ENCODE results near the gene IL17C. TPM values are rescaled to one million over a fixed set of nuclear protein-coding genes. Genes with fewer than 3 reads are reported as not detected.
A peak's percentile ranks its signal among the peaks of the same experiment; 100 is the strongest.
"Not testable (repeated sequence)": the region's sequence is repeated elsewhere in the genome, so short reads cannot be mapped to it uniquely, and the experiment has no call there.

Gene IL17C
- total RNA-seq, 1 donor from 2014 or later: not detected

DNA sequence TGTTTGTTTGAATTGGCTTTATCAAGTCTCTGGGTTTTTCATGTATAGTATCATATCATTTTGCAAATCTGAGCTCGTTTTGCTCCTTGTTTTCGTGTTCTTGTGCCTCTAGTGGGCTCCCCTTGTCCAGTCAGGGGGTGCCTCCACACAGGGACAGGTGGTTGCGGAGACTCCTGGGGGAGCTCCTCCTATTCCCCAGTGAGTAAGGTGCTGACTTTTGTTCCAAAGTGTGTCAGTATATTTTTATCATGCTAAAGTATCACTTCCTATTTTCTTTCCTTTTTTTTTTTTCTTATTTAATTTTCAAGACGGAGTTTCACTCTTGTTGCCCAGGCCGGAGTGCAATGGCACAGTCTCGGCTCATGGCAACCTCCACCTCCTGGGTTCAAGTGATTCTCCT lies 30.3 kb upstream of the IL17C start:
- FAIRE-seq (no peak), DNase-seq (ENCODE audit: low spot score in 2 of 2) (no peak)

DNA sequence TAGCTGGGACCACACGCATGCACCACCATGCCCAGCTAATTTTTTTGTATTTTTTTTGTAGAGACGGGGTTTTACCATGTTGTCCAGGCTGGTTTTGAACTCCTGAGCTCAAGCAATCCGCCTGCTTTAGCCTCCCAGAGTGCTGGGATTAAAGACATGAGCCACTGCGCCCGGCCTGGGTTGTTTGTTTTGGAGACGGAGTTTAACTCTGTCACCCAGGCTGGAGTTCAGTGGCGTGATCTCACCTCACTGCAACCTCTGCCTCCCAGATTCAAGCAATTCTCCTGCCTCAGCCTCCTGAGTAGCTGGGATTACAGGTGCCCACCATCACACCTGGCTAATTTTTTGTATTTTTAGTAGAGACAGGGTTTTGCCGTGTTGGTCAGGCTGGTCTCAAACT lies 28.9 kb upstream of the IL17C start:
- DNase-seq (ENCODE audit: low spot score in 2 of 2); FAIRE-seq: not testable (repeated sequence)

DNA sequence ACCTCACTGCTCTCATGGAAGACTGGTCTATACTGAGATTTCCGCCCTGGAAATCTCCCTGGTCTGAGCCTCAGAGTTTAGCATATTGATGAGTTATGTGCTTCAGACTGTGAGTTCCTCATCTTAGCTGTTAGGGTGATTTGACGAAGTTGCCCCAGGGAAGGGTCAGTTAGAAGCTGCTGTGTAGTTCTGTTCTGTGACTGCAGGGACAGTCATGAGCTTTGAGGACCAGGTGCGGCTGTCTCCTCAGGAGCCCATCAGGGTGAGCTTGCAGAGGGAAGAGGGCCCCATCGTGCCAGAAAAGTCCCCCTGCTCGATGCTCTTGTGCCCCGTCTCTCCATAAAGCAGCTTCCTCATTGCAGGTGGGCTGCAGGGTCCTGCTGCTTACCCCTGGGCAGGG lies 28.3 kb upstream of the IL17C start:
- FAIRE-seq (no peak), DNase-seq (ENCODE audit: low spot score in 2 of 2) (no peak)

DNA sequence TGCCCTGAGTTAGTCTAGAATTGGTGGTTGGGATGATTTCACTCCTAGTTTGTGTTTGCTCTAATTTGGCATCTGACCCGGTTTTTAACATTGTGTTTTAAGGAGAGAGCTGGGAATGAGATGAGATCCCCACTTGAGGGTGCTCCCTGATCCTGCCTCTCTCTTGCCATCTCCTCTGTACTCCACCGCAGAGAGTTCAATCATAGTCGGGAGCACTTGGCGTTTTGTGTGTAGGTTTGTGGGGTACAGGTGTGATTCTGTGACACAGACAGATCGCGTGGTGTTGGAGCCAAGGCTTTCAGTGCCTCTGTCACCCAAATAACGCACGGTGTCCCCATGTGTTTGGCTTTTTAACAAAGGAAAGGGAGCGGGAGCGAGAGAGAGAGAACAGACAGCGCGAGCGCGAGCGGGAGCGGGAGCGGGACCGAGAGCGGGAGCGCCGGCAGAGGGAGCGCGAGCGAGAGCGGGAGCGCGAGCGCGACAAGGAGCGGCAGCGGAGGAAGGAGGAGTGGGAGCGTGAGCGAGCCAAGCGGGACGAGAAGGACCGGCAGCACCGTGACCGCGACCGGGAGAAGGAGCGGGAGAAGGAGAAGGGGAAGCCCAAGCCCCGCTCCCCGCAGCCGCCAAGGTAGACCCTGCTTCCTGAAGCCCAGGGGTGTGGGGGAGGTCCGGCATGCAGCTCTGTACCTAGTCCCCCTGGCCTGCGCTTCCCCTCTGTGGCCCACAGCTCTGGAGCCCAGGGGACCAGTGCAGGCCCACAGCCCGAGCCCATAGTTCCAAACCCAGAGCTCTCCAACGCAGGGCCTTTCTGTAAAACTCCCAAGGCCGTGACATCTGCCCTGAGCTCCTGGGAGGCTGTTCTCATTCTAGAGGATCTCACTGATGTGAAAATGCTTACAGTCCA lies 27.2 kb upstream of the IL17C start:
- FAIRE-seq: no peak

DNA sequence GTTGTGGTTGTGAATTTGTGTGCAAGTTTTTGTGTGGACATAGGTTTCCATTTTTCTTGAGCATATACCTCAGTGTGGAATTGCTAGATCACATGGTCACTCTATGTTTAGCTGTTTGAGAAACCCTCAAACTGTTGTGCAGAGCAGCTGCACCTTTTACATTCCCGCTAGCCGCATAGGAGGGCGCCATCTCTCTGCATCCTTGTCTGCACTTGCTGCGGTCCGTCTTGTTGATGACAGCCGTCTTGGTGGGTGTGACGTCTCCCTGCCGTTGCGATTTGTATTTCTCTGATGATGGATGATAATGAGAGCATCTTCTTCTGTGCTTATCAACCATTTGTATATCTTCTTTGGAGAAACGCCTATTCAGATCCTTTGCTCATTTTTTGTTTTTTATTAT lies 25.1 kb upstream of the IL17C start:
- FAIRE-seq: no peak
- no peak for DNase-seq (ENCODE audit: low spot score in 2 of 2)

More for the DNA sequence above, 27.2 kb upstream of the IL17C start:
- peak in 1 of 2 donors; percentile 72 for DNase-seq (ENCODE audit: low spot score in 2 of 2)

DNA sequence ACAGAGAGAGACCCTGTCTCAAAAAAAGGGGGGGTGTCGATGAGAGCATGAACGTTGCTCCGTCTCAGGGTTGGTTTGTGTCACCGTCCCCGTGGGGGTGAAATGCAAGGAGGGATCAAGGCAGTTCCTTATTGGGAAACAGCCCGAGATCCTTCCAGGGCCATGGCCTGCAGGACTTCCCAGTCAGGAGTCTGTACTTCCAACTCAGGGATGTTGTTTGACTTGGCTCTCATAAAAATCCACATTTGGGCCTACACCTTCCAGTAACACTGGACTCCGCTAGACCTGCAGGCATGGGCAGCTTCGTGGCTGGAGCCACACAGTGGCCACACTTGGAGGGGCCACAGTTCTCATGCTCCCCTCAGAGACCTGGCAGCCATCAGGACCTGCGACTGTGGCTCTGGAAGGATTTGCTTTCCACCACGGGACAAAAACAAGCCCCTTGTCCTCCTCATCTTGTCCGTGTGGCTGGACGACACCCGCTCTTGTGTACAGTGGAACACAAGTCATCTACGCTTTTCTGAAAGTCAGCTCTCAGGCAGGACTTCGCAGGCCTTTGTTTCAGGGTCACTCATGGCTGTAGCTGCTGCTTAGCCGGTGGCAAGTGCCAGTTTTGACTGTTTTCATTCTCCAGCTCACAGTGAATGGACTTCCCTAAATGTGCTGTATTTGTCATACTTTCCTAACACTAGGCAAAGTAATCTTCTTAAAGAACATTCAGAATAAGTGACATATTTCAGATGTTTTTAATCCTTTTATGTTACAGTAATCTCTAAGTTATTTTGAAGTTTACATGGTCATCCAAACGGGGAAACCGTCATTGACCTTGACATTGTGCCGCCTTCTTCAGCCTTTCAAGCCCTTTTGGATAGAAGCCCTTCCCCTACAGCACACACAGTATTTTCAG lies 24.2 kb upstream of the IL17C start:
- no peak for DNase-seq (ENCODE audit: low spot score in 2 of 2)
- FAIRE-seq: no peak

DNA sequence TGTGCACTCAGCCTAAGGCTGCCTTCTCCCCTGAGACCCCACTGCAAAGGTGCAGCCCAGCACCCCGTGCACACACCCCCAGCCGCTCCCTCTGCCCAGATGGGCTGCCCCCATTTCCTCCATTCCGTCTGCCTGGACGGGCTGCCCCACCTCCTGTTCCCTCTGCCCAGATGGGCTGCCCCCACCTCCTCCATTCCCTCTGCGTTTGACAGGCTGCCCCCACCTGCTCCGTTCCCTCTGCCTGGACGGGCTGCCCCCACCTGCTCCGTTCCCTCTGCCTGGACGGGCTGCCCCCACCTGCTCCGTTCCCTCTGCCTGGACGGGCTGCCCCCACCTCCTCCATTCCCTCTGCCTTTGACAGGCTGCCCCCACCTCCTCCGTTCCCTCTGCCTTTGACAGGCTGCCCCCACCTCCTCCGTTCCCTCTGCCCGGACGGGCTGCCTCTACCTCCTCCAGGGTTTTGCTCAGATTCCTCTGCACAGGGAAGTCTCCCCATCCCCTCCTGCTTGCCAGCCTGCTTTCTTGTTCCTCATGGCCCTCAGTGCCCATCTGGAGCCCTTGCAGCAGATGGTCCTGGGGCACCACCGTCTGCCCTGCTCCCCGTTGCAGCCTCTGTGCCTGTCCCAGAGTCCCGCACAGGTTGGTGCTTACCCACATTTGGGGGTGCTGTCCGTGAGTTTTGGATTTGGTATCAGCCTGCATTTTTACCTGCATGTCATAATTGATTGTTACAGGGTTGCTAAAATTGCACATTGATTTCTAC lies 23.4 kb upstream of the IL17C start:
- DNase-seq (ENCODE audit: low spot score in 2 of 2): peak in 1 of 2 donors; percentile 13
- no peak for FAIRE-seq

DNA sequence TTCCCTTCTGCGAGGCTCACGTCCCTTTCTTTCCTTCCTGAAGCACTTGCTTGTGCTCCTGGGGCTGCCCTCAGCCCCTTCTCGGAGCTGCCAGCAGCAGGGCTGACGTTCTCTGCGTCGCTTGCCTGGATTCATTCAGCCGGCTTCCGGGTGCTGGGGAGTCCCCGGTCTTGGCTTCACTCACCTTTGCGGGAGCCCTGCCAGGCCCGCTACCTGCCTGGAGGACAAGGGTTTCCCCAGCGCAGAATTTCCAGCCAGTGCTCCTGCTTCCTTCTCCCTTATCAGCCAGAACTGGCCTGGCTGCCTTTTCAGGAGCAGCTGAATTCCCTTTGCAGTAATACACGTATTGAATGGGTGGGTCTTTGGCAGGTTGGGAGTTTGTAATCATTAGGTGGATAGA lies 22.1 kb upstream of the IL17C start:
- no peak for FAIRE-seq
- DNase-seq (ENCODE audit: low spot score in 2 of 2): no peak

DNA sequence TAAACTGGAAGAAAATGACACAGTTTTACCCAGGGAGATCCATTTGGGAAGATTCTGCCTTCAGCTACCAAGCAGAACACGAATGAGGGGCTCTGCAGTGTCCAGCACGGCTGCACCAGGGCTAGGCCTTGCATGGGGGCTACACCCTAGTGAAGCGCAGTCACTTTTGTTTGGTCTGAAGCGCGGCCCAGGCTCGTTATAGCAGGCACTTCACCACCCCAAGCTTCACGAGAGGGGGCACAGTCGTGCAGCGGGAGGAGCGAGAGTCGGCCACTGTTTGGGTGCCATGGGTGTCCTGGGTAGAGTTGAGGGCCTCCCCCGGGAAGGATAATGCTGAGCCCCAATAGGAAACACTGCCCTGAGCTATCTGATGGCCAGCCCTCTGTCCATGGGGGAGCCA lies 21.6 kb upstream of the IL17C start:
- DNase-seq (ENCODE audit: low spot score in 2 of 2) (peak in 1 of 2 donors; percentile 10), FAIRE-seq (no peak)

DNA sequence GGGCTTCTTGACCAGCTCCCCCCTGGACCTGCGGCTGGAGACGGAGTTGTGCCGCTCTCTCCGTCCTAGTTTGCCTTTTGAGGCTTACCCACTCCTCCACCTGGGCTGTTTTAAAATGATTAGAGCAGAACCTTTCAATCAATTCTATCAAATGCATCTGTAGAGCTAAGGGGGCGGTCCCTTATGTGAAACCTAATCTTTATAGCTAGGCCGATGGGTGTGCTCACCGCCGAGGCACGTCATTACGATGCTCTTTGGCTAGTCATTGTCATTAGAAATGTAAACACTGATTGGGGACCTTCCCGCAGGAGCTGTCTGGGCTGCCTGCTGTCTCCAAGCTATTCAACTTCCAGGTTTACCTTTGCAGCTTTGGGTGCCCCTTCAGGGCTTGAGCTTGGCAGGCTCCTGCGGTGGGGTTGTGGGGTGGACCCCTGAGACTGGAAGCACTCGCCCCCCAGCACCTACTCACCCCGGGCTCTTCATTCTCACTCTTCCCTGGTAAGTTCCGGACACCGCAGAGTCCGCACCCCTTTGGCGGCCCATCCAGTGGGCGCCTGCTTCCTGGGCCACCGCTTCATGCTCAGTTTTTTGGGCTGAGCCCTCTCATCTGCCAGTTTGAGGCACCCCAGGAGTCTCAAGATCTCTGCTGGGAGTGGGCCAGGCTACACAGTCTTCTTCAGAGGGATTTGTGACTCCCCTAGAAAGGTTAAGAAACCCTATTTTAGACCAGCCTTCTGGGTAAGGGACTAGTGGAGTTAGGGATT lies 20.9 kb upstream of the IL17C start:
- DNase-seq (ENCODE audit: low spot score in 2 of 2) (no peak), FAIRE-seq (no peak)

DNA sequence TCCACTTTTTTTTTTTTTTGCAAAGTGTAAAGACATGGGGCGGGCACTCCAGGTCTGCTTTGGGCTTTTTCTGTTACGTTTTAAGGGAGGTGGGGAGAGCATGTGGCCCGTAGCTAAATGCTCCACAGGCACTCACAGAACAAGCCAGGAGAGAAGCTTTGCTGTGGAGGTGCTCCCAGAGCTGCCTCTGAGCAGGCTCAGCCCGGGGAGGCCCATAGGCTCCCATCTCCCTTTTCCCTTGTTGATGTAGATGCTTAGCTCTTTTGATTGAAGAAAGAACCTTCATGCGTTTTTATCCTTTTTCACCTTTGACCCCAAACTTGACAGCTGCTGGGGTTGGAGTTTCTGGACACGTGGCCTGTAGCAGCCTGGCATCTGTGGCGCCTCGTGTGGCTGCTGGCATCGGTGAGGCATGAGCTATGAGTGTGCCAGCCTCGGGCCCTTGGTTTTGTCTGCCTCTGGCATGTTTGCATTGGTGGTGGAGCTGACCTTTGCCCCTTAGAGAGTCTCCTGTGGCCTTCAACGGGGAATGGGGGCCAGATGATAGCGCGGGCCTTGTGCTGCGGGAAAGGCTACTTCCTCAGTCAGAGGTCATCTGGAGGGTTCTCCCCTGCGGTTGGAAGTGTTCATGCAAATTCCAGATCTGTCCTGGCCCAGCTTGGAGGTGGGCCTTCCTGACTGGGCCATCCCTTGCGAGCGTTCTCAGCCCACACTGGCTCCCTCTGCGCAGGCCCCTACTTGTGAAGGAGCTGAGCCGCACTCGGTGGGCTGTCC lies 20.0 kb upstream of the IL17C start:
- DNase-seq (ENCODE audit: low spot score in 2 of 2) (no peak), FAIRE-seq (no peak)

DNA sequence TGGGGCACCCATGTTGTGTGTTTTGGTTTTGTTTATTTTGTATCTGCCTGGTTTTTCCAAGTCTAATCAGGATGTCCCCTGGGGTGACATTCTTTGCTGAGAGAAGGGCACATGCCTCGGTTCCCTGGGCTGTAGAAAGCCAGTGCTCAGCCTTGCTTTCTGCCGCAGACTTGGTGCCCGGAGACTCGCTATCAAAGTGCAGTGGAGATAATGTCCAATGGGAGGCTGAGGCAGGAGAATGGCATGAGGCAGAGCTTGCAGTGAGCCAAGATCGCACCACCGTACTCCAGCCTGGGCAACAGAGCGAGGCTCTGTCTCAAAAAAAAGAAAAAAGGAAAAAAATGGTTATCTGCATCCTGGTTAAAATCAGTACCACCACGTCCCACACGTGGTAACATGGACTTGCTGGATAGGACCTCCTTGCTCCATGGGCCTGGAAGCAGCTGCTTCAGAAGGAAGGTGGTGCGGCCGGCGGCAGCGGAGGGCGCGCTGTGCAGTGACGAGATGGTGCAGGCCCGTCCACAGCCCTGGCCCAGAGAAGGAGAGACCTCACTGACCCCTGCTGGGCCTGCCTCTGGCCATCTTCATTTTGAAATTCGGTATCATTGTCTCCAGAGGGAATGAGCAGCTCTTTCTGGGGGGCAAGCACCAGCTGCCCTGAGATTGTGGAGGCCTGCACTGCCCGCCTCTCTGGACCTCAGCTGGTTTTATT lies 19.3 kb upstream of the IL17C start:
- DNase-seq (ENCODE audit: low spot score in 2 of 2) (peak in 1 of 2 donors; percentile 15), FAIRE-seq (no peak)

DNA sequence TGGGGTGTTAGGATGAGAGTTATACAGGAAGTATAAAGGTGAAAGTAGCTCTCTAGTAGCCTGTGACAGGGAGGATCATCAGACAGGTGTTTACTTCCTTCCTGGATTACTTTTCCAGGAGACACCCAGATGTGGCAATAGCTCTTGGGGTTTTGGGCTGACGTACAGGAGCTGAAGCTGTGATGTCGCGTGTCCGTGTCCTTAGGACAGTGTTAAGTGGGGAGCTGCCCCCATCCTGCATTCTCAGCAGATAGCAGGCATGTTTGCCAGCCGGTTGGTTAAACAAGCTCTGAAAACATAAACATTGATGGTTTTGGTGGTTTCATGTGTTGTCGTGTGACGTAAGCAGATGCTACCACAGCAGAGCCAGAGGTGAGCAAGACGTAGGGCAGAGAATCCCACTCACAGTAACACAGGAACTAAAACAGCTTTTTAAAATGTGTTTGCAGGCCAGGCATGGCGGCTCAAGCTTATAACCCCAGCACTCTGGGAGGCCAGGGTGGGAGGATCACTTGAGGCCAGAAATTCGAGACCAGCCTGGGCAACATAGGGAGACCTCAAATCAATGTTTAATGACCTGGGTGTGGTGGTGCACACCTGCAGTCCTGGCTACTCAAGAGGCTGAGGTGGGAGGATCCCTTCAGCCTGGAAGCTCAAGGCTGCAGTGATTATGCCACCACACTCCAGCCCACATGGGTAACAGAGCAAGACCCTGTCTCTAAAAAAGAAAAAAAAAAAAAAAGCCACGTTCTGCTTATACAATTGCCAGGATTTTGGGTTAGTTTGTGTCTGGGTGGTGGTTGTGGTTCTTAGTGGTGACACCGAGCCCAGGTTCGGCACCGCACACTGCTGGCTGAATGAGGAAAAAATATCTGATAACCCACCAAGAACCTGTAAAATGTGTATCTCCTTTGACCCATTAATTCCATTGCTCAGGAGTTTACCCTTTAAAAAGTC lies 18.2 kb upstream of the IL17C start:
- no peak for FAIRE-seq
- DNase-seq (ENCODE audit: low spot score in 2 of 2): peak in 1 of 2 donors; percentile 34

DNA sequence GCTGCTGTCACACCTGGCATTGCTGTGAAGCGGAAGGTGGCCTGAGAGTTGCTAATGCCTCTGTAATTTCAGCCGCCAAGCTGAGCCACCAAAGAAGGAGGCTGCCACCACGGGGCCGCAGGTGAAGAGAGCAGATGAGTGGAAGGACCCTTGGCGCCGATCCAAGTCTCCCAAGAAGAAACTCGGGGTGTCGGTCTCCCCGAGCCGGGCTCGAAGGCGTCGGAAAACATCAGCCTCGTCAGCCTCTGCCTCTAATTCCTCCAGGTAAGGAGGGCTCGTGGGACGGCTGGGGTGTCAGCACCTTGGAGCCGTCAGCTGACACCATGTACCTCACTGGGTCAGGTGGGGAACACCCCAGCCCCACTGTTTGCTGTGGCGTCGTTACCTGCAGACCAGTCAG lies 16.2 kb upstream of the IL17C start:
- FAIRE-seq: no peak
- DNase-seq (ENCODE audit: low spot score in 2 of 2): no peak

DNA sequence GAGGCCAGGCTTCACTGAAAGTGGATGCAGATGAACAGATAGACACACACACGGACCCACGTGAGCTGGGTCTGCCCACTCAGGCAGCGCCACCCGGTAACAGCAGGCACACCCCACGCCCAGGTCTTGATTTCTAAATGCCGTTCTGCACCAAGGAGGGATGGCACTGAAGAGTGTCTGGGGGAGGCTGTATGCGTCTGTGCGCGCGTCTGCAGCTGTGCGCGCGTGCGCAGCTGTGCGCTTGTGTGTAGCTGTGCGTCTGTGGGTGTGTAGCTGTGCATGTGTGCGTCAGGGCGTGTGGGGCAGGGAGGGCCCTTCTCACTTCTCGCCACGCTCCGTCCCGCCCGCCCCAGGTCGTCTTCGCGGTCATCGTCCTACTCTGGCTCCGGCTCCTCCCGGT lies 15.5 kb upstream of the IL17C start:
- no peak for DNase-seq (ENCODE audit: low spot score in 2 of 2)
- no peak for FAIRE-seq

DNA sequence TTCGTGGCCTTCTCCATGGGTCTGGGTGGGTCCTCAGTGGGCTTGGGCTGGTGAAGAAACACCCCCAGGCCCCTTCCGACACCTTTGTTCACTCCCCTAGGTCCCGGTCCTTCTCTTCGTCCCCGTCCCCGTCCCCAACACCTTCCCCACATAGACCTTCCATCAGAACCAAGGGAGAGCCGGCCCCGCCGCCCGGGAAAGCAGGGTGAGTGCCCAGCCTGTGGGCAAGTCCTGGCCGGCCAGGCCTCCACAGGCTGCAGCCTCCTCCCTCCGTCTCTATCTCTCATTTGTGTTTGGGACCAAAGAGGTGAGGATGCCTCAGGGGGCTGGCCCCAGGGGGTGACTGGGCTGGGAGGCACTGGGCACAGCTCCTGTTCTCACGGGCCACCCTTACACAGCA lies 14.5 kb upstream of the IL17C start:
- no peak for DNase-seq (ENCODE audit: low spot score in 2 of 2)
- FAIRE-seq: no peak

DNA sequence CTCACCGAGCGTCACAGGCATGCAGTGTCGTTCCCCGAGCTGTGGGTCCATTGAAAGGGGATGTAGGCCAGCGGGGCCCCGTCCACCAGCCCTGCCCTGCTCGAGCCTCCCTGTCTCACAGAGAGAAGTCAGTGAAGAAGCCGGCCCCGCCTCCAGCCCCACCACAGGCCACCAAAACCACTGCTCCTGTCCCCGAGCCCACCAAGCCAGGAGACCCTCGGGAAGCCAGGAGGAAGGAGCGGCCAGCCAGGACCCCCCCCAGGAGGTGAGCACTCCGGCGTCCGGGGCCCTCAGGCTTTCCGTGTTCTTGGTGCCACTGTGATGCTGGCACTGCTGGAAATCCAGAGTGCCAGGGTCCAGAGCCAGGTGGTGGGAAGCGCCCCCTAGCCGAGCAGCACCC lies 13.9 kb upstream of the IL17C start:
- FAIRE-seq: no peak
- no peak for DNase-seq (ENCODE audit: low spot score in 2 of 2)

All from frontal cortex (tissue), 4 donors.